HepG2 (cell line): ENCODE data around the gene ENTPD2. TPM values are rescaled to one million over a fixed set of nuclear protein-coding genes. Genes with fewer than 3 reads are reported as not detected.

Source experiments
- AGO1 ChIP-seq: fragments of 200-400 bp; formaldehyde crosslinking; IDR thresholded peaks from 2 replicates; pipeline ENCODE4 v1.6.1; 2017; ENCODE audit warnings: mild to moderate bottlenecking, low read depth, low read length, moderate library complexity; ENCODE audit not compliant: poor library complexity, severe bottlenecking
- GZF1 ChIP-seq: sonication (generic); formaldehyde crosslinking; IDR thresholded peaks from 2 replicates; pipeline ENCODE4 v1.5.1; 2020; ENCODE audit warnings: mild to moderate bottlenecking, missing genetic modification reagents
- IKZF5 ChIP-seq: IDR thresholded peaks from 2 replicates; pipeline ENCODE4 v1.6.1; 2018; ENCODE audit warnings: missing genetic modification reagents, mild to moderate bottlenecking, missing compliant biosample characterization
- ISL2 ChIP-seq: sonication (generic); formaldehyde crosslinking; IDR thresholded peaks from 2 replicates; pipeline ENCODE4 v1.5.0; 2020; ENCODE audit warnings: missing genetic modification reagents
- MBNL3 ChIP-seq: fragments of 250-450 bp; sonication (Bioruptor Pico); conservative IDR thresholded peaks from 2 replicates; pipeline ENCODE4 v1.8.0; 2022; ENCODE audit warnings: mild to moderate bottlenecking, inconsistent platforms
- NR2C2 ChIP-seq: sonication (generic); formaldehyde crosslinking; IDR thresholded peaks from 2 replicates; pipeline ENCODE4 v1.4.0; 2020; ENCODE audit warnings: missing genetic modification reagents, mild to moderate bottlenecking, moderate library complexity, borderline replicate concordance
- PHF8 ChIP-seq: sonication (generic); formaldehyde crosslinking; IDR thresholded peaks from 2 replicates; pipeline ENCODE4 v1.5.0; 2020; ENCODE audit warnings: missing genetic modification reagents
- PTBP1 ChIP-seq: fragments of 200-400 bp; formaldehyde crosslinking; IDR thresholded peaks from 2 replicates; pipeline ENCODE4 v1.6.1; 2018; ENCODE audit warnings: low read length, low read depth; ENCODE audit not compliant: poor library complexity, severe bottlenecking
- RBM39 ChIP-seq: fragments of 200-400 bp; formaldehyde crosslinking; IDR thresholded peaks from one replicate; pipeline ENCODE4 v1.6.1; 2018; ENCODE audit warnings: antibody characterized with exemption, mild to moderate bottlenecking, low read depth, low read length; ENCODE audit not compliant: poor library complexity, severe bottlenecking
- THRA ChIP-seq: sonication (generic); formaldehyde crosslinking; IDR thresholded peaks from 2 replicates; pipeline ENCODE4 v1.4.0; 2020; ENCODE audit warnings: missing genetic modification reagents, borderline replicate concordance
- USF2 ChIP-seq, 2 experiments: sonication (generic) in 1 of 2; formaldehyde crosslinking in 1 of 2; IDR thresholded peaks; 2 replicates each; pipeline versions ENCODE4 v1.5.1 to v1.6.1; 2011 to 2020; ENCODE audit warnings: borderline replicate concordance in 1 of 2, low read depth in 1 of 2, low read length in 1 of 2, mild to moderate bottlenecking in 1 of 2, missing genetic modification reagents in 1 of 2, moderate library complexity in 1 of 2
- ZNF354B ChIP-seq: sonication (generic); formaldehyde crosslinking; IDR thresholded peaks from 2 replicates; pipeline ENCODE4 v1.8.0; 2022; ENCODE audit warnings: mild to moderate bottlenecking, missing genetic modification reagents
- polyA plus RNA-seq, 8 experiments: library from polyadenylated mRNA; depleted of rRNA in 3 of 8; stranded (reverse) in 7 of 8; unstranded in 1 of 8; fragments of >200 nt; fragmentation: Illumina TruSeq in 4 of 8; extraction: Trizol in 4 of 8; gene quantifications; 2 replicates each; pipeline versions ENCODE4 v1.2.1 to v1.2.3, GENCODE V29; 2011 to 2016; ENCODE audit warnings: low read depth in 4 of 8, missing spikeins in 1 of 8, mixed read lengths in 1 of 8; ENCODE audit not compliant: insufficient read depth in 1 of 8
- total RNA-seq, 5 experiments: library from RNA; depleted of rRNA; stranded (reverse); fragments of >200 nt; fragmentation: Illumina TruSeq; extraction: Trizol; gene quantifications; 2 replicates each; pipeline ENCODE4 v1.2.3, GENCODE V29; 2016; ENCODE audit warnings: low read depth in 1 of 5
- TF ChIP-seq, protein P1 (sequence below): sonication (generic); formaldehyde crosslinking; IDR thresholded peaks from 2 replicates; pipeline ENCODE4 v1.4.0; 2020; ENCODE audit warnings: missing genetic modification reagents
- TF ChIP-seq, protein P2 (sequence below): sonication (generic); formaldehyde crosslinking; IDR thresholded peaks from 2 replicates; pipeline ENCODE4 v1.5.1; 2020; ENCODE audit warnings: missing genetic modification reagents, mild to moderate bottlenecking, borderline replicate concordance
- TF ChIP-seq, protein P3 (sequence below): sonication (generic); formaldehyde crosslinking; conservative IDR thresholded peaks from 2 replicates; pipeline ENCODE4 v1.4.0; 2020; ENCODE audit warnings: missing genetic modification reagents

ENTPD2 gene
- total and polyA plus RNA-seq, 2 of the 13 experiments (the other 11 are each of a cell fraction or from before 2014, with no cell fraction given) = 0.95 to 3.2 TPM

- no peak for TF ChIP-seq ZNF354B (CRISPR knock-in tag)
- no peak for TF ChIP-seq THRA (CRISPR knock-in tag)
- peak; percentile 76 for TF ChIP-seq USF2 (IDR thresholded peaks at IDR 0.05; ENCODE audit: low read depth, low read length)
- TF ChIP-seq USF2 (CRISPR knock-in tag; IDR thresholded peaks at IDR 0.05; ENCODE audit: borderline replicate concordance) = peak; percentile 85
- TF ChIP-seq MBNL3 (CRISPR knock-in tag) = no peak
- TF ChIP-seq, protein P1, sequence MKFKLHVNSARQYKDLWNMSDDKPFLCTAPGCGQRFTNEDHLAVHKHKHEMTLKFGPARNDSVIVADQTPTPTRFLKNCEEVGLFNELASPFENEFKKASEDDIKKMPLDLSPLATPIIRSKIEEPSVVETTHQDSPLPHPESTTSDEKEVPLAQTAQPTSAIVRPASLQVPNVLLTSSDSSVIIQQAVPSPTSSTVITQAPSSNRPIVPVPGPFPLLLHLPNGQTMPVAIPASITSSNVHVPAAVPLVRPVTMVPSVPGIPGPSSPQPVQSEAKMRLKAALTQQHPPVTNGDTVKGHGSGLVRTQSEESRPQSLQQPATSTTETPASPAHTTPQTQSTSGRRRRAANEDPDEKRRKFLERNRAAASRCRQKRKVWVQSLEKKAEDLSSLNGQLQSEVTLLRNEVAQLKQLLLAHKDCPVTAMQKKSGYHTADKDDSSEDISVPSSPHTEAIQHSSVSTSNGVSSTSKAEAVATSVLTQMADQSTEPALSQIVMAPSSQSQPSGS (CRISPR knock-in tag) = peak; percentile 67
- TF ChIP-seq RBM39 = peak; percentile 55
- no peak for TF ChIP-seq PTBP1
- TF ChIP-seq PHF8 = peak; percentile 74
- peak; percentile 89 for TF ChIP-seq AGO1
- TF ChIP-seq, protein P2, sequence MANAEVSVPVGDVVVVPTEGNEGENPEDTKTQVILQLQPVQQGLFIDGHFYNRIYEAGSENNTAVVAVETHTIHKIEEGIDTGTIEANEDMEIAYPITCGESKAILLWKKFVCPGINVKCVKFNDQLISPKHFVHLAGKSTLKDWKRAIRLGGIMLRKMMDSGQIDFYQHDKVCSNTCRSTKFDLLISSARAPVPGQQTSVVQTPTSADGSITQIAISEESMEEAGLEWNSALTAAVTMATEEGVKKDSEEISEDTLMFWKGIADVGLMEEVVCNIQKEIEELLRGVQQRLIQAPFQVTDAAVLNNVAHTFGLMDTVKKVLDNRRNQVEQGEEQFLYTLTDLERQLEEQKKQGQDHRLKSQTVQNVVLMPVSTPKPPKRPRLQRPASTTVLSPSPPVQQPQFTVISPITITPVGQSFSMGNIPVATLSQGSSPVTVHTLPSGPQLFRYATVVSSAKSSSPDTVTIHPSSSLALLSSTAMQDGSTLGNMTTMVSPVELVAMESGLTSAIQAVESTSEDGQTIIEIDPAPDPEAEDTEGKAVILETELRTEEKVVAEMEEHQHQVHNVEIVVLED = peak; percentile 99
- peak; percentile 50; the same call in 1 of the 2 replicates for TF ChIP-seq NR2C2 (CRISPR knock-in tag)
- TF ChIP-seq ISL2 = 0 out of 2 replicates have a peak, but pooled peaks have one; percentile 8
- TF ChIP-seq GZF1 (CRISPR knock-in tag) = no peak; the same call in 1 of the 2 replicates
- peak; percentile 44 for TF ChIP-seq IKZF5 (CRISPR knock-in tag)
- TF ChIP-seq, protein P3, sequence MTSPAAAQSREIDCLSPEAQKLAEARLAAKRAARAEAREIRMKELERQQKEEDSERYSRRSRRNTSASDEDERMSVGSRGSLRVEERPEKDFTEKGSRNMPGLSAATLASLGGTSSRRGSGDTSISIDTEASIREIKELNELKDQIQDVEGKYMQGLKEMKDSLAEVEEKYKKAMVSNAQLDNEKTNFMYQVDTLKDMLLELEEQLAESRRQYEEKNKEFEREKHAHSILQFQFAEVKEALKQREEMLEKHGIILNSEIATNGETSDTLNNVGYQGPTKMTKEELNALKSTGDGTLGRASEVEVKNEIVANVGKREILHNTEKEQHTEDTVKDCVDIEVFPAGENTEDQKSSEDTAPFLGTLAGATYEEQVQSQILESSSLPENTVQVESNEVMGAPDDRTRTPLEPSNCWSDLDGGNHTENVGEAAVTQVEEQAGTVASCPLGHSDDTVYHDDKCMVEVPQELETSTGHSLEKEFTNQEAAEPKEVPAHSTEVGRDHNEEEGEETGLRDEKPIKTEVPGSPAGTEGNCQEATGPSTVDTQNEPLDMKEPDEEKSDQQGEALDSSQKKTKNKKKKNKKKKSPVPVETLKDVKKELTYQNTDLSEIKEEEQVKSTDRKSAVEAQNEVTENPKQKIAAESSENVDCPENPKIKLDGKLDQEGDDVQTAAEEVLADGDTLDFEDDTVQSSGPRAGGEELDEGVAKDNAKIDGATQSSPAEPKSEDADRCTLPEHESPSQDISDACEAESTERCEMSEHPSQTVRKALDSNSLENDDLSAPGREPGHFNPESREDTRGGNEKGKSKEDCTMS (CRISPR knock-in tag) = no peak
Observed at GRCh38 chr9:137086531-137087408, 32.9 kb upstream of the ENTPD2 start, which contains the start of gene MAN1B1 (continued).
